ENCODE results near the gene SPSB1. TPM values are rescaled to one million over a fixed set of nuclear protein-coding genes. Genes with fewer than 3 reads are reported as not detected.
"Not testable (repeated sequence)": the region's sequence is repeated elsewhere in the genome, so short reads cannot be mapped to it uniquely, and the experiment has no call there.

The SPSB1 gene
- total and polyA plus RNA-seq, 2 donors from 2014 or later, result 12.7 to 25.9 TPM

GRCh38 chr1:9384751-9385245, 92.1 kb downstream of the SPSB1 start:
- H3K4me1 ChIP-seq (ENCODE audit: control insufficient read depth in 2 of 3, insufficient read depth in 2 of 3, low read depth in 1 of 3, low read length in 3 of 3), result peaks cover 0 to 12% (median 0%) of the 10 kb centered on the region in 3 donors
- H3K27me3 ChIP-seq (ENCODE audit: control insufficient read depth, insufficient read depth, low read length), result no peaks in the 10 kb centered on the region
- intact Hi-C loops (cut with DNase I), result no loop called here
- DNase-seq, result peak in 1 of 5 donors; percentile 50
- H3K27ac ChIP-seq (ENCODE audit: low read depth in 2 of 2, low read length in 2 of 2), result no peak overlapping the region
- H3K4me3 ChIP-seq (ENCODE audit: low read length in 3 of 3), result no peak overlapping the region
- no peak for FAIRE-seq
- H3K9ac ChIP-seq (ENCODE audit: low read length in 3 of 3), result no peak overlapping the region
- TF ChIP-seq CTCF (IDR thresholded peaks at IDR 0.05; ENCODE audit: borderline replicate concordance, extremely low read depth, insufficient read depth), result no peak
- no peaks in the 10 kb centered on the region for H3K9me3 ChIP-seq (ENCODE audit: control insufficient read depth in 2 of 3, insufficient read depth in 1 of 3, low read length in 3 of 3)
- no peaks in the 10 kb centered on the region for H3K36me3 ChIP-seq (ENCODE audit: control insufficient read depth in 2 of 3, insufficient read depth in 3 of 3, low read length in 3 of 3)

GRCh38 chr1:9385392-9385791, 92.7 kb downstream of the SPSB1 start:
- intact Hi-C loops (cut with DNase I); FAIRE-seq; H3K9ac ChIP-seq (ENCODE audit: low read length in 3 of 3); DNase-seq; H3K36me3 ChIP-seq (ENCODE audit: control insufficient read depth in 2 of 3, insufficient read depth in 3 of 3, low read length in 3 of 3); H3K4me3 ChIP-seq (ENCODE audit: low read length in 3 of 3); H3K27me3 ChIP-seq (ENCODE audit: control insufficient read depth, insufficient read depth, low read length); H3K9me3 ChIP-seq (ENCODE audit: control insufficient read depth in 2 of 3, insufficient read depth in 1 of 3, low read length in 3 of 3); H3K27ac ChIP-seq (ENCODE audit: low read depth in 2 of 2, low read length in 2 of 2): not testable (repeated sequence)
- peaks cover 0 to 12% (median 0%) of the 10 kb centered on the region in 3 donors for H3K4me1 ChIP-seq (ENCODE audit: control insufficient read depth in 2 of 3, insufficient read depth in 2 of 3, low read depth in 1 of 3, low read length in 3 of 3)

GRCh38 chr1:9385801-9386573, 93.3 kb downstream of the SPSB1 start:
- H3K4me1 ChIP-seq (ENCODE audit: control insufficient read depth in 2 of 3, insufficient read depth in 2 of 3, low read depth in 1 of 3, low read length in 3 of 3), result peaks cover 0 to 12% (median 0%) of the 10 kb centered on the region in 3 donors
- intact Hi-C loops (cut with DNase I), result no loop called here
- H3K27me3 ChIP-seq (ENCODE audit: control insufficient read depth, insufficient read depth, low read length), result no peaks in the 10 kb centered on the region
- no peak overlapping the region for H3K27ac ChIP-seq (ENCODE audit: low read depth in 2 of 2, low read length in 2 of 2)
- no peak overlapping the region for H3K9ac ChIP-seq (ENCODE audit: low read length in 3 of 3)
- H3K36me3 ChIP-seq (ENCODE audit: control insufficient read depth in 2 of 3, insufficient read depth in 3 of 3, low read length in 3 of 3), result no peaks in the 10 kb centered on the region
- DNase-seq (no peak), FAIRE-seq (no peak)
- H3K4me3 ChIP-seq (ENCODE audit: low read length in 3 of 3), result no peak overlapping the region
- no peaks in the 10 kb centered on the region for H3K9me3 ChIP-seq (ENCODE audit: control insufficient read depth in 2 of 3, insufficient read depth in 1 of 3, low read length in 3 of 3)
- TF ChIP-seq CTCF (IDR thresholded peaks at IDR 0.05; ENCODE audit: borderline replicate concordance, extremely low read depth, insufficient read depth), result no peak

- Histone ChIP-seq H3K4me1 (ENCODE audit: control insufficient read depth in 2 of 3, insufficient read depth in 2 of 3, low read depth in 1 of 3, low read length in 3 of 3) (peaks cover 0 to 8% (median 0%) of the 10 kb centered on the region in 3 donors), H3K4me3 (ENCODE audit: low read length in 3 of 3) (no peak overlapping the region), H3K27me3 (ENCODE audit: control insufficient read depth, insufficient read depth, low read length) (no peaks in the 10 kb centered on the region), H3K9ac (ENCODE audit: low read length in 3 of 3) (no peak overlapping the region), H3K27ac (ENCODE audit: low read depth in 2 of 2, low read length in 2 of 2) (no peak overlapping the region), H3K9me3 (ENCODE audit: control insufficient read depth in 2 of 3, insufficient read depth in 1 of 3, low read length in 3 of 3) (no peaks in the 10 kb centered on the region), H3K36me3 (ENCODE audit: control insufficient read depth in 2 of 3, insufficient read depth in 3 of 3, low read length in 3 of 3) (no peaks in the 10 kb centered on the region)
- no peak for TF ChIP-seq CTCF (IDR thresholded peaks at IDR 0.05; ENCODE audit: borderline replicate concordance, extremely low read depth, insufficient read depth)
- DNase-seq (peak in 1 of 5 donors; percentile 9), FAIRE-seq (no peak)
- intact Hi-C loops (cut with DNase I), result no loop called here
These were observed 95.9 kb downstream of the SPSB1 start for GRCh38 chr1:9388335-9389180.

All from kidney (tissue), 14 donors.